Peyer's patch (tissue), 4 donors: Measurements from ENCODE around the gene CELF4. TPM values are rescaled to one million over a fixed set of nuclear protein-coding genes. Genes with fewer than 3 reads are reported as not detected.

Source experiments
- DNase-seq, 3 donors: peaks; one replicate each; pipeline ENCODE4 v3.0.0-alpha.2; 2017 to 2019
- H3K27ac ChIP-seq, 4 donors: fragments of 200-600 bp; sonication (generic); one replicate each; pipeline ENCODE4 v1.5.1; 2016 to 2019
- H3K27me3 ChIP-seq, 2 donors: fragments of 200-600 bp; sonication (generic); one replicate each; pipeline ENCODE4 v1.5.1; 2019
- H3K36me3 ChIP-seq, 3 donors: fragments of 200-600 bp; sonication (generic); one replicate each; pipeline ENCODE4 v1.5.1; 2016 to 2019
- H3K4me1 ChIP-seq, 4 donors: fragments of 200-600 bp; sonication (generic); one replicate each; pipeline ENCODE4 v1.5.1; 2016 to 2019
- H3K4me3 ChIP-seq, 4 donors: fragments of 200-600 bp; sonication (generic); 1 replicate in 3 of 4; 2 replicates in 1 of 4; pipeline ENCODE4 v1.5.1; 2016 to 2019; ENCODE audit warnings: mild to moderate bottlenecking in 1 of 4
- H3K9me3 ChIP-seq, 4 donors: fragments of 200-600 bp; sonication (generic); one replicate each; pipeline ENCODE4 v1.5.1; 2016 to 2019; ENCODE audit warnings: mild to moderate bottlenecking in 1 of 4
- CTCF ChIP-seq, 6 experiments: fragments of 450-650 bp in 4 of 6; fragments of 200-600 bp in 2 of 6; sonication (generic) in 1 of 6; IDR thresholded peaks; one replicate each; pipeline ENCODE4 v1.5.1; 2017 to 2019; ENCODE audit warnings: antibody characterized with exemption in 6 of 6, mild to moderate bottlenecking in 3 of 6, moderate library complexity in 1 of 6
- POLR2A ChIP-seq, 2 donors: fragments of 450-650 bp; IDR thresholded peaks; one replicate each; pipeline ENCODE4 v1.5.1; 2017; ENCODE audit warnings: antibody characterized with exemption in 2 of 2, mild to moderate bottlenecking in 2 of 2, moderate library complexity in 2 of 2
- total RNA-seq, 4 donors: library from RNA; depleted of rRNA; stranded (reverse); fragments of >200 nt; gene quantifications; one replicate each; pipeline ENCODE4 v1.1.0, GENCODE V29; 2016

The CELF4 gene
- total RNA-seq, 4 donors from 2014 or later: 0.35 to 4.8 TPM; not detected in 2

- Histone ChIP-seq H3K9me3 (no peaks in the 10 kb centered on the region), H3K27ac (no peak overlapping the region), H3K36me3 (no peaks in the 10 kb centered on the region), H3K4me3 (no peak overlapping the region), H3K27me3 (no peaks in the 10 kb centered on the region), H3K4me1 (no peaks in the 10 kb centered on the region)
- TF ChIP-seq POLR2A (IDR thresholded peaks at IDR 0.05) (no peak), CTCF (IDR thresholded peaks at IDR 0.05) (no peak)
- DNase-seq: no peak
Observed at GRCh38 chr18:37473195-37473840, 92.3 kb downstream of the CELF4 start.

- Histone ChIP-seq H3K9me3 (no peaks in the 10 kb centered on the region), H3K27ac (no peak overlapping the region), H3K4me3 (no peak overlapping the region), H3K36me3 (no peaks in the 10 kb centered on the region), H3K27me3 (no peaks in the 10 kb centered on the region), H3K4me1 (no peaks in the 10 kb centered on the region)
- no peak for DNase-seq
- TF ChIP-seq POLR2A (IDR thresholded peaks at IDR 0.05): no peak
- TF ChIP-seq CTCF (IDR thresholded peaks at IDR 0.05): no peak
Observed at GRCh38 chr18:37471637-37472036, 94.0 kb downstream of the CELF4 start.

- H3K27ac ChIP-seq: no peak overlapping the region
- no peak overlapping the region for H3K4me3 ChIP-seq
- H3K27me3 ChIP-seq: no peaks in the 10 kb centered on the region
- DNase-seq: no peak
- no peaks in the 10 kb centered on the region for H3K9me3 ChIP-seq
- no peak for TF ChIP-seq POLR2A (IDR thresholded peaks at IDR 0.05)
- TF ChIP-seq CTCF (IDR thresholded peaks at IDR 0.05): no peak
- no peaks in the 10 kb centered on the region for H3K36me3 ChIP-seq
- H3K4me1 ChIP-seq: no peaks in the 10 kb centered on the region
Observed at GRCh38 chr18:37470986-37471385, 94.6 kb downstream of the CELF4 start.

- no peaks in the 10 kb centered on the region for H3K9me3 ChIP-seq
- H3K4me3 ChIP-seq: no peak overlapping the region
- no peak overlapping the region for H3K27ac ChIP-seq
- H3K4me1 ChIP-seq: no peaks in the 10 kb centered on the region
- H3K27me3 ChIP-seq: no peaks in the 10 kb centered on the region
- TF ChIP-seq CTCF (IDR thresholded peaks at IDR 0.05): no peak
- no peak for TF ChIP-seq POLR2A (IDR thresholded peaks at IDR 0.05)
- H3K36me3 ChIP-seq: no peaks in the 10 kb centered on the region
- no peak for DNase-seq
Observed at GRCh38 chr18:37467002-37467662, 98.5 kb downstream of the CELF4 start.

- H3K4me1 ChIP-seq: no peaks in the 10 kb centered on the region
- H3K9me3 ChIP-seq: no peaks in the 10 kb centered on the region
- no peak overlapping the region for H3K4me3 ChIP-seq
- no peak for DNase-seq
- H3K27ac ChIP-seq: no peak overlapping the region
- H3K36me3 ChIP-seq: no peaks in the 10 kb centered on the region
- no peaks in the 10 kb centered on the region for H3K27me3 ChIP-seq
- no peak for TF ChIP-seq CTCF (IDR thresholded peaks at IDR 0.05)
- no peak for TF ChIP-seq POLR2A (IDR thresholded peaks at IDR 0.05)
Observed at GRCh38 chr18:37465958-37466357, 99.6 kb downstream of the CELF4 start.
